HepG2 (cell line): ENCODE data around the gene ABCB6. TPM values are rescaled to one million over a fixed set of nuclear protein-coding genes. Genes with fewer than 3 reads are reported as not detected.

ENCODE experiments used
- ATAC-seq: fragments of 200-7000 bp; cut with Tn5 transposase; 3 replicates; pipeline ENCODE4 v1.9.1; 2020; ENCODE audit warnings: mild to moderate bottlenecking, moderate library complexity
- BruUV-seq: library from RNA; stranded (reverse); fragments of 400-500 nt; replicated peaks from 2 replicates; lab custom pipeline; 2021; lab: Mats Ljungman, UMichigan
- CTCF ChIA-PET: fragments of 300-600 bp; formaldehyde crosslinking; extraction: SDS; loops from one replicate; lab custom pipeline; 2021; ENCODE audit warnings: low total read pairs, inconsistent platforms, low intra/inter-chr PET ratio; lab: Yijun Ruan, JAX
- POLR2A ChIA-PET: fragments of 350-600 bp; sonication (Branson Sonifier 250); formaldehyde crosslinking; loops from one replicate; lab custom pipeline; 2020; ENCODE audit warnings: antibody characterized with exemption, inconsistent platforms; lab: Yijun Ruan, JAX
- DNase-seq: peaks from one replicate; pipeline ENCODE4 v3.0.0-alpha.2; 2015; ENCODE audit warnings: low spot score
- FAIRE-seq: peaks from 3 replicates; lab custom pipeline; 2011; peaks lifted over from hg19 to GRCh38; lab: Jason Lieb, UNC
- H2AFZ ChIP-seq: one replicate; pipeline ENCODE4 v1.6.1; 2011; ENCODE audit warnings: low read length, inconsistent platforms
- H3K27ac ChIP-seq: fragments of 300-600 bp; 3 replicates; pipeline ENCODE4 v1.8.0; 2011; ENCODE audit warnings: mixed run types, mild to moderate bottlenecking, mixed read lengths, low read length, inconsistent platforms; ENCODE audit not compliant: insufficient read depth; ENCODE audit errors: extremely low read length
- H3K27me3 ChIP-seq, 2 experiments: fragments of 200-600 bp in 1 of 2; 2 replicates in 1 of 2; 3 replicates in 1 of 2; pipeline versions ENCODE4 v1.6.0 to v1.8.0; 2011; ENCODE audit warnings: low read length in 2 of 2, mild to moderate bottlenecking in 2 of 2, moderate library complexity in 2 of 2, inconsistent platforms in 1 of 2; ENCODE audit not compliant: insufficient read depth in 2 of 2, control insufficient read depth in 1 of 2
- H3K36me3 ChIP-seq, 2 experiments: fragments of 200-600 bp in 1 of 2; replicated peaks in 1 of 2; 2 replicates in 1 of 2; 3 replicates in 1 of 2; pipeline versions ENCODE4 v1.5.1 to v1.8.0; 2011; ENCODE audit warnings: low read length in 2 of 2, inconsistent platforms in 1 of 2; ENCODE audit not compliant: insufficient read depth in 2 of 2, control insufficient read depth in 1 of 2
- H3K4me1 ChIP-seq: 2 replicates; pipeline ENCODE4 v1.5.1; 2012; ENCODE audit warnings: low read length, inconsistent platforms; ENCODE audit not compliant: insufficient read depth
- H3K4me2 ChIP-seq: 2 replicates; pipeline ENCODE4 v1.6.0; 2011; ENCODE audit warnings: low read depth, low read length, inconsistent platforms
- H3K4me3 ChIP-seq, 3 experiments: fragments of 200-600 bp in 1 of 3; sonication (generic), shearing (Covaris generic) in 1 of 3; replicated peaks in 1 of 3; 2 replicates each; pipeline ENCODE4 v1.5.1; 2011 to 2016; ENCODE audit warnings: low read length in 3 of 3, inconsistent platforms in 2 of 3, low read depth in 2 of 3, mild to moderate bottlenecking in 2 of 3, control low read depth in 1 of 3, mixed read lengths in 1 of 3; ENCODE audit not compliant: insufficient read depth in 1 of 3
- H3K79me2 ChIP-seq: one replicate; pipeline ENCODE4 v1.6.1; 2011; ENCODE audit warnings: low read length, inconsistent platforms; ENCODE audit not compliant: insufficient read depth
- H3K9ac ChIP-seq: 2 replicates; pipeline ENCODE4 v1.6.0; 2011; ENCODE audit warnings: mild to moderate bottlenecking, low read depth, low read length, inconsistent platforms; ENCODE audit not compliant: insufficient read depth
- H3K9me3 ChIP-seq: 2 replicates; pipeline ENCODE4 v1.5.1; 2012; ENCODE audit warnings: mild to moderate bottlenecking, low read length
- H4K20me1 ChIP-seq: 2 replicates; pipeline ENCODE4 v1.6.0; 2011; ENCODE audit warnings: inconsistent platforms, mild to moderate bottlenecking, low read length, moderate library complexity; ENCODE audit not compliant: insufficient read depth
- ISX ChIP-seq: sonication (generic); formaldehyde crosslinking; conservative IDR thresholded peaks from 2 replicates; pipeline ENCODE4 v1.5.0; 2020; ENCODE audit warnings: missing genetic modification reagents
- MED1 ChIP-seq: sonication (generic); formaldehyde crosslinking; IDR thresholded peaks from 2 replicates; pipeline ENCODE4 v1.4.0; 2020; ENCODE audit warnings: missing genetic modification reagents
- NFYB ChIP-seq: sonication (generic); formaldehyde crosslinking; IDR thresholded peaks from 2 replicates; pipeline ENCODE4 v1.4.0; 2020; ENCODE audit warnings: missing genetic modification reagents
- POLR2A ChIP-seq, 2 experiments: IDR thresholded peaks; 2 replicates each; pipeline ENCODE4 v1.6.1; 2011; ENCODE audit warnings: low read depth in 2 of 2, low read length in 2 of 2, mild to moderate bottlenecking in 1 of 2, moderate library complexity in 1 of 2; ENCODE audit not compliant: insufficient read depth in 1 of 2
- WGBS: methylation state at CpG from one replicate; pipeline ENCODE4 v1.1.6; 2017; ENCODE audit warnings: low lambda C conversion rate; 5-methylcytosine and 5-hydroxymethylcytosine counted together
- in situ Hi-C: cut with HindIII; loops from 2 replicates; pipeline ENCODE4 v1.10.0; 2017; ENCODE audit warnings: low pct_unique_long_range_greater_than_20kb; ENCODE audit not compliant: extremely low pct_ligation_motif_present
- intact Hi-C: fragments of 100-400 bp; cut with micrococcal nuclease; formaldehyde crosslinking; loops from one replicate; pipeline ENCODE4 v1.10.0; 2022; ENCODE audit not compliant: unreplicated experiment
- polyA plus RNA-seq, 8 experiments: library from polyadenylated mRNA; depleted of rRNA in 3 of 8; stranded (reverse) in 7 of 8; unstranded in 1 of 8; fragments of >200 nt; fragmentation: Illumina TruSeq in 4 of 8; extraction: Trizol in 4 of 8; gene quantifications; 2 replicates each; pipeline versions ENCODE4 v1.2.1 to v1.2.3, GENCODE V29; 2011 to 2016; ENCODE audit warnings: low read depth in 4 of 8, missing spikeins in 1 of 8, mixed read lengths in 1 of 8; ENCODE audit not compliant: insufficient read depth in 1 of 8
- total RNA-seq, 5 experiments: library from RNA; depleted of rRNA; stranded (reverse); fragments of >200 nt; fragmentation: Illumina TruSeq; extraction: Trizol; gene quantifications; 2 replicates each; pipeline ENCODE4 v1.2.3, GENCODE V29; 2016; ENCODE audit warnings: low read depth in 1 of 5
- TF ChIP-seq, protein P1 (sequence below): sonication (generic); formaldehyde crosslinking; IDR thresholded peaks from 2 replicates; pipeline ENCODE4 v1.4.0; 2020; ENCODE audit warnings: missing genetic modification reagents, borderline replicate concordance
- TF ChIP-seq, protein P2 (sequence below): sonication (generic); formaldehyde crosslinking; IDR thresholded peaks from 2 replicates; pipeline ENCODE4 v1.4.0; 2020; ENCODE audit warnings: missing genetic modification reagents, borderline replicate concordance

The ABCB6 gene
- total and polyA plus RNA-seq, 2 of the 13 experiments (the other 11 are each of a cell fraction or from before 2014, with no cell fraction given), result 91.1 to 137 TPM

DNA sequence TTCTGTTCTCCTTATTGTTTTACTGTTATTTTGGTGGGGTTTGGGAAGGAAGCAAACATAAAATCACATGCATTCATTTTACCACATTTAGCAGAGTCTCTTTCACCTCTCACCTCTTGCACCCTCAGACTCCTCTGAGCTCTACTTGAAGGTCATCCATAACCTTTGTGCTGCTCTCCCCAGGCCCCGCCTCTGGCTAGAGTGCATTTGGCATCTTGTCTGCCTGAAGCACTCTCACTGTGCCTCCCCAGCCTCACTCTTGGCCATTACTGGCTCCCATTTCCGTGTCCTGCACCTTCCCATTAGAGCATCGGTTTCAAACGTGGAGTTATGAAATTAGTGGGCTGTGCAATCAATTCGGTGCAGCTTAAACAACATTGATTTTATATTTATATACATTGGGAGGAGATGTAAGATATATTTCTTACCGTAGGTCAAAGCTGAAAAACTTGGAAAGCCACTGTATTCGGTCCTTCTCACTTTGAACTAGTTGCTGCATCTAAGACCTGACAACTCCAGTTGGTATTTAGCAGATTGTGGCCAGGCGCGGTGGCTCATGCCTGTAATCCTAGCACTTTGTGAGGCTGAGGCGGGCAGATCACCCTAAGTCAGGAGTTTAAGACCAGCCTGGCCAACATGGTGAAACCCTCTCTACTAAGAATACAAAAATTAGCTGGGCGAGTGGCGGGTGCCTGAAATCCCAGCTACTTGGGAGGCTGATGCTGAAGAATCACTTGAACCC lies 19.1 kb downstream of the ABCB6 start (continued):
- TF ChIP-seq, protein P1, sequence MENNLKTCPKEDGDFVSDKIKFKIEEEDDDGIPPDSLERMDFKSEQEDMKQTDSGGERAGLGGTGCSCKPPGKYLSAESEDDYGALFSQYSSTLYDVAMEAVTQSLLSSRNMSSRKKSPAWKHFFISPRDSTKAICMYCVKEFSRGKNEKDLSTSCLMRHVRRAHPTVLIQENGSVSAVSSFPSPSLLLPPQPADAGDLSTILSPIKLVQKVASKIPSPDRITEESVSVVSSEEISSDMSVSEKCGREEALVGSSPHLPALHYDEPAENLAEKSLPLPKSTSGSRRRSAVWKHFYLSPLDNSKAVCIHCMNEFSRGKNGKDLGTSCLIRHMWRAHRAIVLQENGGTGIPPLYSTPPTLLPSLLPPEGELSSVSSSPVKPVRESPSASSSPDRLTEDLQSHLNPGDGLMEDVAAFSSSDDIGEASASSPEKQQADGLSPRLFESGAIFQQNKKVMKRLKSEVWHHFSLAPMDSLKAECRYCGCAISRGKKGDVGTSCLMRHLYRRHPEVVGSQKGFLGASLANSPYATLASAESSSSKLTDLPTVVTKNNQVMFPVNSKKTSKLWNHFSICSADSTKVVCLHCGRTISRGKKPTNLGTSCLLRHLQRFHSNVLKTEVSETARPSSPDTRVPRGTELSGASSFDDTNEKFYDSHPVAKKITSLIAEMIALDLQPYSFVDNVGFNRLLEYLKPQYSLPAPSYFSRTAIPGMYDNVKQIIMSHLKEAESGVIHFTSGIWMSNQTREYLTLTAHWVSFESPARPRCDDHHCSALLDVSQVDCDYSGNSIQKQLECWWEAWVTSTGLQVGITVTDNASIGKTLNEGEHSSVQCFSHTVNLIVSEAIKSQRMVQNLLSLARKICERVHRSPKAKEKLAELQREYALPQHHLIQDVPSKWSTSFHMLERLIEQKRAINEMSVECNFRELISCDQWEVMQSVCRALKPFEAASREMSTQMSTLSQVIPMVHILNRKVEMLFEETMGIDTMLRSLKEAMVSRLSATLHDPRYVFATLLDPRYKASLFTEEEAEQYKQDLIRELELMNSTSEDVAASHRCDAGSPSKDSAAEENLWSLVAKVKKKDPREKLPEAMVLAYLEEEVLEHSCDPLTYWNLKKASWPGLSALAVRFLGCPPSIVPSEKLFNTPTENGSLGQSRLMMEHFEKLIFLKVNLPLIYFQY (CRISPR knock-in tag), result no peak
- TF ChIP-seq NFYB (CRISPR knock-in tag) (no peak), MED1 (CRISPR knock-in tag) (0 out of 2 replicates have a peak, but pooled peaks have one; percentile 17), ISX (CRISPR knock-in tag) (no peak)

DNA sequence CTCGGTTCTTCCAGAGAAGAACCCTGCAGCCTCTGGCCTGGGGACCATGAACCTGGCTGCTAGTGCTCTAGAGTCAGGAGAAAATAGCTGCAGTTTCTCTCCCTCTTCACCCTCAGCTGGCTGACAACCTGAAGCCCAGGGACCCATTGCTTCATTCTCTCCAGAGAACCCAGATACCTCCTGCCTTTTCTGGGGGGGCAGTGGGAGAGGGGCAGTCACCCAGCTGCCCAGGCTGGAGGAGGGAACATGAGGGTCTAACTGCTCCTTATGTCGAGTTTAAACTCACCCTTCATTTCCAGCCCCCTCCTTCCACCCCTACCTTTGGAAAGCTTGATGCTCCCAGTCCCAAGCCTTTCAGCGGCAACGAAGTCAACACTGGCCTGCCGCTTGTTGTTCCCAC lies 19.8 kb downstream of the ABCB6 start:
- FAIRE-seq, result no peak
- in situ Hi-C loops, result no loop called here
- CTCF ChIA-PET, result no interaction called here
- Histone ChIP-seq H2AFZ (no peak overlapping the region), H3K4me3 (no peak overlapping the region), H3K27ac (peak overlapping the region; percentile 4), H3K36me3 (no peaks in the 10 kb centered on the region), H3K9ac (no peak overlapping the region), H4K20me1 (no peaks in the 10 kb centered on the region), H3K79me2 (no peaks in the 10 kb centered on the region), H3K9me3 (no peaks in the 10 kb centered on the region), H3K4me2 (peak overlapping the region; percentile 37; the same call in 1 of the 2 replicates), H3K27me3 (no peaks in the 10 kb centered on the region), H3K4me1 (peaks cover 33% of the 10 kb centered on the region)
- POLR2A ChIA-PET, result interaction anchor here (0.7 to 10.9 kb wide), 6 partner anchors 9 to 46 kb away, joined by 3 to 102 read pairs (median 4); partner anchors contain the start of genes GLB1L, STK16 and ZFAND2B
- TF ChIP-seq, protein P2, sequence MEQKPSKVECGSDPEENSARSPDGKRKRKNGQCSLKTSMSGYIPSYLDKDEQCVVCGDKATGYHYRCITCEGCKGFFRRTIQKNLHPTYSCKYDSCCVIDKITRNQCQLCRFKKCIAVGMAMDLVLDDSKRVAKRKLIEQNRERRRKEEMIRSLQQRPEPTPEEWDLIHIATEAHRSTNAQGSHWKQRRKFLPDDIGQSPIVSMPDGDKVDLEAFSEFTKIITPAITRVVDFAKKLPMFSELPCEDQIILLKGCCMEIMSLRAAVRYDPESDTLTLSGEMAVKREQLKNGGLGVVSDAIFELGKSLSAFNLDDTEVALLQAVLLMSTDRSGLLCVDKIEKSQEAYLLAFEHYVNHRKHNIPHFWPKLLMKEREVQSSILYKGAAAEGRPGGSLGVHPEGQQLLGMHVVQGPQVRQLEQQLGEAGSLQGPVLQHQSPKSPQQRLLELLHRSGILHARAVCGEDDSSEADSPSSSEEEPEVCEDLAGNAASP, result no peak
- peak in 1 of 2 experiments; percentile 17; a peak in 1 of 4 replicates for TF ChIP-seq POLR2A (IDR thresholded peaks at IDR 0.05; ENCODE audit: insufficient read depth in 1 of 2, low read depth in 2 of 2, low read length in 2 of 2)
- intact Hi-C loops, result no loop called here
- WGBS, result 57% methylated on average over 5 of the region's 5 CpGs
- DNase-seq, result no peak
- ATAC-seq, result peak; percentile 21; the same call in 2 of the 3 replicates
- no TSS peak for BruUV-seq
